Stimulated activated naive B cell treated with anti-CD40 and anti-IgM and Interleukin-4, amounts not matched to agents 10 μg/mL and 1 μg/mL and 100 μg/mL, for 72 hours (primary cell): ENCODE data around the gene JDP2.
A peak's percentile ranks its signal among the peaks of the same experiment; 100 is the strongest.

Experiments used
- ATAC-seq, 2 donors: fragments of 150-1000 bp; cut with Tn5 transposase; replicated peaks; 2 replicates each; pipeline ENCODE4 v1.10.0; 2021; ENCODE audit warnings: moderate library complexity in 1 of 2
- DNase-seq: peaks from one replicate; pipeline ENCODE4 v3.0.0; 2021
- H3K27ac Mint-ChIP-seq: one replicate; pipeline ENCODE4 v1.8.0; 2022; ENCODE audit warnings: mild to moderate bottlenecking, mixed read lengths
- H3K27me3 Mint-ChIP-seq, 2 donors: one replicate each; pipeline ENCODE4 v1.8.0; 2022; ENCODE audit warnings: mixed read lengths in 2 of 2
- H3K36me3 Mint-ChIP-seq, 2 donors: one replicate each; pipeline ENCODE4 v1.8.0; 2022; ENCODE audit warnings: mixed read lengths in 2 of 2, mild to moderate bottlenecking in 1 of 2
- H3K4me1 Mint-ChIP-seq, 2 donors: one replicate each; pipeline ENCODE4 v1.8.0; 2022; ENCODE audit warnings: mixed read lengths in 2 of 2, mild to moderate bottlenecking in 1 of 2
- H3K4me3 Mint-ChIP-seq, 2 donors: one replicate each; pipeline ENCODE4 v1.8.0; 2022; ENCODE audit warnings: mild to moderate bottlenecking in 2 of 2, mixed read lengths in 2 of 2, moderate library complexity in 1 of 2
- H3K9me3 Mint-ChIP-seq, 2 donors: one replicate each; pipeline ENCODE4 v1.8.0; 2022; ENCODE audit warnings: mixed read lengths in 2 of 2, mild to moderate bottlenecking in 1 of 2

The JDP2 gene

DNA sequence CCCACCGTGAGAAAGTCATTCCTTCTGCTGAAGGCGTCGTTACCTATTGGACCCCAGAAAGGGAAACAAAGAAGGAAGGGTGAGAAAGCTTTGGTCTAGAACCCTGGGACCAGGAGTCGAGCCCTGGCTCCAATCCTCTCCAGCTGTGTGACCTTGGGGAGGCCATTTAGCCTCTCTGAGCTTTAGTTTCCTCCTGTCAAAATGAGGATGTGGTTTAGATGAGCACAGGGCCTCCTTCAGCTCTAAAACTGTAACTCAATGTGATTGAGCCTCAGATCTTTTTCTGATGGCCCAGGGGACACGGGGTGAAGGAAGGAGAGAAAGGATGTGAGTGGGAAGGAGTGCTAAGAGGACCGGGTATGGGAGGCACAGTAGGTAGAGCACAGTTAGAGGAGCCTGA is 7.7 kb downstream of the JDP2 start:
- DNase-seq = no peak
- H3K36me3 Mint-ChIP-seq = peaks cover 11 to 13% of the 10 kb centered on the region in 2 donors
- no peak overlapping the region for H3K4me3 Mint-ChIP-seq
- H3K4me1 Mint-ChIP-seq = peaks cover 10 to 17% of the 10 kb centered on the region in 2 donors
- peak in 1 of 2 donors; percentile 27 for ATAC-seq
- H3K27ac Mint-ChIP-seq = peak overlapping the region; percentile 68
- H3K27me3 Mint-ChIP-seq = no peaks in the 10 kb centered on the region
- H3K9me3 Mint-ChIP-seq = no peaks in the 10 kb centered on the region

DNA sequence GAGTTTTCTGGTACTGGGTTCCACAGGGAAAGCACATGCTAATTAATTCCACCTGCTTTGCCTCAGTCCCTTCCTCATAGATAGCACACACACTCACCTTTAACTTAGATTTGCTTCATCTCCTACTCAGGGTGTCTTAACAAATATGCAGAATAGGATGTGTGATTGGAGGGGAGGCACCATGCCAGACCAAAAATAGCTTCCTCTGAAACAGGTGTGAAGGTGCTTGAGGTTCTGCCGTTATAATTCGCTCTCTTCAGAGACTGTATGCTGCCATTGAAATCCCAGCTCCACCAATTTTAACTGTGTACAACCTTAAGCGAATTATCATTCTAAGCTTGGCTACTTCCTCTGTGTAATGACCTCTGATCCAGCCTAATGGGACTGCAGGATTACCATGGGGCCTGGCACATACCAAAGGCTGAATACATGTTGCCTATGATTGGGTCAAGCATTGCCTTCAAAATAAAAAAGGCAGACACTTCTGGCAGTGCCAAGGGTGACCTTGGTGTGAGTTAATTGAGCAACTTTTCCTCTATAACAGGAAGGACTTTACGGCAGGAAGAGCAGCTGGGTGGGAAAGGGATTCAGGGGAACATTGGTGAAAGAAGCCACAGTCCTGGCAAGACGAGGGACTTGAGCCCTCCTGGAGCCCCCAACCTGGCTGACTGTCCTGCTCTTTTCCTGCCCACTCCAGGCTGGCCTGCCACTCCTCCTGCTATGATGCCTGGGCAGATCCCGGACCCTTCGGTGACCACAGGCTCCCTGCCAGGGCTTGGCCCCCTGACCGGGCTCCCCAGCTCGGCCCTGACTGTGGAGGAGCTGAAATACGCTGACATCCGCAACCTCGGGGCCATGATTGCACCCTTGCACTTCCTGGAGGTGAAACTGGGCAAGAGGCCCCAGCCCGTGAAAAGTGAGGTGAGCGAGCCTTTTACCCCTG is 9.7 kb downstream of the JDP2 start:
- no peak for ATAC-seq
- no peaks in the 10 kb centered on the region for H3K27me3 Mint-ChIP-seq
- H3K27ac Mint-ChIP-seq = no peak overlapping the region
- DNase-seq = no peak
- peaks cover 13 to 18% of the 10 kb centered on the region in 2 donors for H3K36me3 Mint-ChIP-seq
- peaks cover 5 to 11% of the 10 kb centered on the region in 2 donors for H3K4me1 Mint-ChIP-seq
- H3K4me3 Mint-ChIP-seq = no peak overlapping the region
- no peaks in the 10 kb centered on the region for H3K9me3 Mint-ChIP-seq

DNA sequence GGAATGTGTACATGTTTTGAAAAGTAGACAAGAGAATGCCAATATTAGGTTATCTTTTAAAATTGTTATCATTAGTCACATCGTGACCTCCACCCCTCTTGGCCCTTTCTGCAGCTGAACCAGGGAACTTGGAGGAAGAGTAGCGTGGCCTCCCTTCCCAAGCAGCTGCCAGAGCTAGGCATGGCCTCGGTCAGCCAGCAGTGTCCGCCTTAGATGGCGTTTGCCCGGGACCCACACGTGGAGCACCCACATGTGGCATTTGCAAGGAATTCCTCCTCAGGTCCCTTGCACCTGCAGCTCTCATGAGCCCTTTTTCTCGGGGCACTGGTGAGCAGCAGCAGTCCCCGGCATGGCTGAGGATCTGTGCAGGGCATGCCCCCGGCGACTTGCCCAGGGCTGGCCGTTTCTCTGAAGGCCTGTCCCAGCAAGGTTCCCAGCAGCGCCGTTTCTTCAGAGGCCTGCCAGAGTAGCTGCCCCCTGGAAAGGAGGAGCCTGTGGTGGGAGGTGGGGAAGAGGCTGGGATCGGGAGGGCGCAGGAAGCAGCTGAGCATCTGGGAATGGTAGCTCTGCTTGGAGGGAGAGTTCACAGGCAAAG is 10.8 kb downstream of the JDP2 start:
- ATAC-seq (no peak), DNase-seq (no peak)
- Mint-ChIP-seq H3K9me3 (no peaks in the 10 kb centered on the region), H3K4me1 (peaks cover 5 to 11% of the 10 kb centered on the region in 2 donors), H3K27me3 (no peaks in the 10 kb centered on the region), H3K4me3 (no peak overlapping the region), H3K36me3 (peaks cover 12 to 22% of the 10 kb centered on the region in 2 donors), H3K27ac (no peak overlapping the region)

DNA sequence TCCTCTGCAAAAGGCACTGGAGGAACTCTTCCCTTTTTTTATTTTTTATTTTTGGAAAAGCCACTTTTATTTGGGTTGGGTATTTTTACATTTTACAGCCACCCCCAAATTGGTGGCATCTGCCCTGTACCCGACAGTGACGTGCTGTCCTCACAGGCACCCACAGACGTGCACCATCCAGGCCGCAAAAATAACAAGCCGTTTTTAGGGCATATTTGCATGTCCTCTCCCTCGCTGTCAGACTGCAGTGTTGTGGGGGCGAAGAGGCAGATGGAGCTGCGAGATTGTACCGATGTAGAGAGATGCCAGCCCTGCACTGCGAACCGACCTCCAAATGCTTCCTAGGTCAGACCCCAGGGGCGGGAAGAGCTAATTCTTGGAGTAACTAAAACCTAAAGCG is 12.2 kb downstream of the JDP2 start:
- Mint-ChIP-seq H3K4me1 (peaks cover 5 to 9% of the 10 kb centered on the region in 2 donors), H3K27me3 (no peaks in the 10 kb centered on the region), H3K27ac (no peak overlapping the region), H3K4me3 (no peak overlapping the region), H3K36me3 (peaks cover 11 to 22% of the 10 kb centered on the region in 2 donors), H3K9me3 (no peaks in the 10 kb centered on the region)
- no peak for DNase-seq
- ATAC-seq = peak in 1 of 2 donors; percentile 41

DNA sequence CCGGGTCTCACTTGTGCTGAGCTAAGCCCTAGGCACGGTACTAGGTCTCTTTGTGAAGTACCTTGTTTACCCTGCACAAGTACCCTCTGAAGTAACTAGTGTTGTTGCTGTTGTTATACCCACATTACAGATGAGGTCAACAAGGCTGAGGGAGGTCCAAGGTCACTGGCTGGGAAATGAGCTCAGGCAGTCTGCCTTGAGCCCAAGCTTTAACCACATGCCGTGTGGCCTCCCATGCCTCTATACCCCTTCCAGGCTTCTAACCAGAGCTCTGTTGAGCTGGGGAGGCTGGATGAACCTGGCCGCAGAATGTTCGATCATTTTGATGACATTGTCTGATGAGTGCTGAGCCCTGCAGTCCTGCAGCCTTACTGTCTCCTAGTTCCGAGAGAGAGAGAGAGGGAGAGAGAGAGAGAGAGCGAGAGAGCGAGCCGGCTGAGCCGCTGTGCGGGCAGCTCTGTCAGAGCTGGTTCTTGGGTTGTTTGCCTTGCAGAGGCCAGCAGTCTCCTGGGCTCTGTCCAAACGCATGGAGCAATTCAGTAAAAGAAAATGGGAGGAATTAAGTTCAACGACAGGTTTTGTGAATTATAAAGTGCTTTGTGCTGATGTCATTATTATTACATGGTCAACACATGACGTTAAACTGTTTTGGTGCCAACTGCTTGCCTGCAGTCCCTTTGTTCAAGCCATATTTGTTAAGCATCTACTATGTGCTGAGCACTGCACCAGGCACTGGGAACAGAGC is 13.1 kb downstream of the JDP2 start:
- Mint-ChIP-seq H3K4me3 (no peak overlapping the region), H3K27ac (no peak overlapping the region), H3K4me1 (no peaks in the 10 kb centered on the region), H3K9me3 (no peaks in the 10 kb centered on the region), H3K27me3 (no peaks in the 10 kb centered on the region), H3K36me3 (peaks cover 8 to 22% of the 10 kb centered on the region in 2 donors)
- DNase-seq = no peak
- ATAC-seq = no peak

DNA sequence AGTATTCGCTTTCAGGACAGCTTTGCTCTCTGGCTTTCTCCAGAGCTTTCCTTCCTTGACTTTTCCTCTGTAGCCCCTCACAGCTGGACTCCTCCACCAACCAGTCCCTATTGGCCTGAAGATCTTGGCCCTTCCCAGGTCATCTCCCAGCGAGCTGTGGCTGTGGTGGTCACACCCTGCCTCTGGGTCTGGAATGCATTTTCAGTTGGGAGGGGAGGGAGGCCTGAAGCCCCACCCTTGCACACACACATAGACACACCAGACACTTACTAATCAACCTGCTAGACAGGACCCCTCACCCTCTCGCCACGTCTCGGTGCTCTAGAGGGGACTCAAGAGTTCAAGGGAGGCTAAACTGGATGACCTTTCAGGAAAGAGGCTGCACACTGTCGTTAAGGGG is 13.9 kb downstream of the JDP2 start:
- H3K4me1 Mint-ChIP-seq = peaks cover 0 to 1% of the 10 kb centered on the region in 2 donors
- DNase-seq (no peak), ATAC-seq (no peak)
- no peak overlapping the region for H3K4me3 Mint-ChIP-seq
- peaks cover 8 to 22% of the 10 kb centered on the region in 2 donors for H3K36me3 Mint-ChIP-seq
- no peaks in the 10 kb centered on the region for H3K9me3 Mint-ChIP-seq
- no peaks in the 10 kb centered on the region for H3K27me3 Mint-ChIP-seq
- no peak overlapping the region for H3K27ac Mint-ChIP-seq

DNA sequence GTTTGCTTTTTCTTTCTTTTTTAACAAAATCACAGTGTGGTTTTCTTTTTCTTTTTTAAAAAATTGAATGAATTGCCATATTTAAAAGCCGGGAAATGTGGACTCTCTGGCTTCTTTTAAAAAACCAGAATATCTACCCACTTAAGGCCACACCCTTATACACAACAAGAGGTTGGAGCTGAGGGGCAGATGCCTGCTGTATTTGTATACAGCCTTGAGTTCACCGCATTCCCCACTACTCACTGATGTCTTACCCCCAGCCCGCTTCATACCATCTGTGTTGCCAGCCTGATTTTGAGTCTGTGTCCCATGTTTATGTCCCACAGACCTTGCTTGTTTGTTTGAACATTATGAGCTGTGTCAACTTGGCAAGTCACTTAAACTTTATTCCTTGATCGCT is 14.3 kb downstream of the JDP2 start:
- H3K4me3 Mint-ChIP-seq = no peak overlapping the region
- H3K36me3 Mint-ChIP-seq = peaks cover 8 to 22% of the 10 kb centered on the region in 2 donors
- H3K27ac Mint-ChIP-seq = no peak overlapping the region
- peaks cover 0 to 1% of the 10 kb centered on the region in 2 donors for H3K4me1 Mint-ChIP-seq
- no peak for DNase-seq
- no peak for ATAC-seq
- no peaks in the 10 kb centered on the region for H3K9me3 Mint-ChIP-seq
- H3K27me3 Mint-ChIP-seq = no peaks in the 10 kb centered on the region

DNA sequence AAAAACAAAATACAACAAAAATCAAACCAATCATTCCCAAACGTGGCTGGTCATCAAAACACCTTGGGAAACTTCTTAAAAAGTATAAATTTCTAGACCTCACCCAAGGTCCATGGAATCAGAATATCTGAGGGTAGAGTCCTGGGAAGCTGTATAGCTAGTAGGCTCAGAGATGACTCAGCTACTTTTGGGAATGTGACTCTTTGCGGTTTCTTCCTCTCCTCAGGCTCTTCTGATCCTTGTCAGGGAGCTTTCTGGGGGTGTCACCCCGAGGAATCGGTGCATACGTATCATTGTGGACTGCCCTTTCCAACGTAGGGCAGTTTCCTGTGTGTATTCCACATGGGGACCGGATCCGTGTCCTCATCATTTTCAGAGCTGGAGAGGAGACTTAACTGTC is 14.8 kb downstream of the JDP2 start:
- peaks cover 8 to 22% of the 10 kb centered on the region in 2 donors for H3K36me3 Mint-ChIP-seq
- H3K4me1 Mint-ChIP-seq = peaks cover 0 to 1% of the 10 kb centered on the region in 2 donors
- H3K27me3 Mint-ChIP-seq = no peaks in the 10 kb centered on the region
- H3K27ac Mint-ChIP-seq = peak overlapping the region; percentile 56
- H3K9me3 Mint-ChIP-seq = no peaks in the 10 kb centered on the region
- no peak for ATAC-seq
- H3K4me3 Mint-ChIP-seq = no peak overlapping the region
- no peak for DNase-seq

DNA sequence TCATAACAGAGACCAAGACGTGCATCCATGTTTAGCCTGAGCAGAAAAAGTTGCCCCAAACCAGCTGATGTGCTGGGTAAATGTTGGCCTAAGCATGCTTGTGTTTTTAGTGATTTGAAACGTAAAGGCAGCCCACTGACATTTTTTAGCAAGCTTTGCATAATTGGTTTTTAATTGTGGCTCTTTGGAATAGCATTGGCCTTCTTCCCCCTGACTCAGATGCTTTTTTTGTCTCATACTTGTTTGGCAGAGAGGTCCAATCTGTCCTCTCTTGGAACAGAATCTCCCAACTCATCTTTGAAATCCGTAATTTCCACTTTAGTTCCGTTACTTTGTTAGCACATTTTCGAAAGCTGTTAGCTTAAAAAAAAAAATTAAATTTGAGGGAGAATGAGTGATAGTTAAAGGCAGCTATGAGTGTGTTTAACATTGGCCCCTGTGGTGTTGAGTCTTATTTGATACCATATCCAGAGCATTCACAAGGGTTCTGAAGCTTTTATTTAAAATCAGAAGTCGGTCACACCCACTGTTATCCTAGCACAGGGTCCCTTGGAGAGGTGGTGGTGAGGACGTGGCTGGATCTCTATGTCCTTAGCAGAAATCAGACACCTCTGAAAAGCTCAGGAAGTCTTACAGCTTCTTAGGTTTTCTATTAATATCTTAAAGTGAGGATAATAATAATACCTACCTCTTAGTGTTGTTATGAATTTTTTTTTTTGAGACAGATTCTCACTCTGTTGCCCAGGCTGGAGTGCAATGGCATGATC is 15.6 kb downstream of the JDP2 start:
- Mint-ChIP-seq H3K27me3 (no peaks in the 10 kb centered on the region), H3K36me3 (peaks cover 8 to 17% of the 10 kb centered on the region in 2 donors), H3K4me1 (peaks cover 0 to 1% of the 10 kb centered on the region in 2 donors), H3K27ac (no peak overlapping the region), H3K9me3 (no peaks in the 10 kb centered on the region), H3K4me3 (no peak overlapping the region)
- ATAC-seq (no peak), DNase-seq (no peak)

DNA sequence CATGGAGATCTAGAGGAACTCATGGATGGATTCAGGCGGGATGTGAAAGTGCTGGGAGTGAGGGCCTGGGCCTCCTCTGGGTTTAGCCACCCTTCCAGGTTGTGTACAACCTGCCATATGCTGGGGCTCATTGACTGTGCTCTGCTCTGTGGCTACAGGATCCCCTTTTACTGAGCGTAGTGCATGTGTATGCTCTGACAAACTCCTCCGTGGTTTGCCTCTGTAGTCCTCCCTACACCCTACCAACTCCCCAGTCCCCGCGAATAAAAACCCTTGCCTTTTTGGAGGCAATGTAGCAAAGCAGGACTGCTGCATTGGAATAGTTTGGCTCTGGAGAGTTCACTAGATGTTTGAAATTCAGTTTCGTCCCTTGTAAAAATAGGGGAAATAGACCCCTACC is 17.4 kb downstream of the JDP2 start:
- Mint-ChIP-seq H3K27me3 (no peaks in the 10 kb centered on the region), H3K27ac (no peak overlapping the region), H3K36me3 (peaks cover 8 to 17% of the 10 kb centered on the region in 2 donors), H3K4me3 (no peak overlapping the region), H3K4me1 (peaks cover 0 to 1% of the 10 kb centered on the region in 2 donors), H3K9me3 (no peaks in the 10 kb centered on the region)
- no peak for ATAC-seq
- DNase-seq = no peak

DNA sequence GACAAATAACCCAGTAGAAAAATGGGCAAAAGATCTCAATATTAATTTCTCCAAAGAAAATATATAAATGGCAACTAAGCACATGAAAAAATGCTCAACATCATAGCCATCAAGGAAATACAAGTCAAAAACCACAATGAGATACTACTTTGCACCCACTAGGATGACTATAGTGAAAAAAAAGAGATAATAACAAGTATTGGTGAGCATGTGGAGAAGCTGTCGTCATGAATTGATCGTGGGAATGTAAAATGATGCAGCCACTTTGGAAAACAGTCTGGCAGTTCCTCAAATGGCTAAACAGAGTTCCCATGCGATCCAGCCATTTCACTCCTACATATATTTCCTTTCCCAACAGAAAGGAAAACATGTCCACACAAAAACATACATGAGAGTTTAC is 18.1 kb downstream of the JDP2 start:
- no peak overlapping the region for H3K27ac Mint-ChIP-seq

DNA sequence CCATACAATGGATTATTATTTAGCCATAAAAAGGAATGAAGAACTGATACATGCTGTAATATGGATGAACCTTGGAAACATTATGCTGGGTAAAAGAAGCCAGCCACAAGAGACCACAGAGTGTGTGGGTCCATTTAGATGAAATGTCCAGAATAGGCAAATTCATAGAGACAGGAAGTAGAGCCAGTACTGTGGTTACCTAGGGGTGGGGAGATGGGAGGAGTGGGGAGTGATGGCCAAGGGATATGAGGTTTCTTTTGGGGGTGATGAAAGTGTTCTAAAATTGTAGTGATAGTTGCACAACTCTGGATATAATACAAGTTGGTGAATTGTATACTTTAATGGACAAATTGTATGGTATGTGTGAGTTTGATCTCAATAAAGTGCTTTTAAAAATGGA is 18.6 kb downstream of the JDP2 start:
- Mint-ChIP-seq H3K4me3 (no peak overlapping the region), H3K4me1 (peaks cover 0 to 1% of the 10 kb centered on the region in 2 donors), H3K36me3 (peaks cover 8 to 22% of the 10 kb centered on the region in 2 donors), H3K9me3 (no peaks in the 10 kb centered on the region), H3K27ac (no peak overlapping the region), H3K27me3 (no peaks in the 10 kb centered on the region)
- DNase-seq = no peak
- no peak for ATAC-seq

More for the DNA sequence above, 18.1 kb downstream of the JDP2 start:
- Mint-ChIP-seq H3K4me1 (peaks cover 0 to 1% of the 10 kb centered on the region in 2 donors), H3K27me3 (no peaks in the 10 kb centered on the region), H3K4me3 (no peak overlapping the region), H3K9me3 (no peaks in the 10 kb centered on the region), H3K36me3 (peaks cover 8 to 18% of the 10 kb centered on the region in 2 donors)
- DNase-seq (no peak), ATAC-seq (no peak)

DNA sequence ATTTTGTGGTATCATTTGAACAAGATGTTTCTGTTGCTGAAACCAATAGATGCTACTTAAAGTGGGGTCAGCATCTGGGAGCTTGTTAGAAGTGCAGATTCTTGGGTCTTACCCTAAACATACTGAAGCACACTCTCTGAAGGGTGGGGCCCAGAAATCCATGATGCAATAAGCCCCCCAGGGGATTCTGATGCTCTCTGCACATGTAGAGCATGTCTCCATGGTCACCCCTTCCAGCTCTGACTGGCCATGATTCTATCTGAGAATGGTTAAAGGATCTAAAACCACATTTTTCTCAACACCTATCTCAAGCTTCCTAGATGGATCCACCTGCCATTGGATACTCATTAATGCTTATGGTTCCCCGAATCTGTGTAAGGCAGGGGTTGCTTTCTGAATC is 20.4 kb downstream of the JDP2 start:
- peaks cover 2 to 12% of the 10 kb centered on the region in 2 donors for H3K36me3 Mint-ChIP-seq
- ATAC-seq = no peak
- DNase-seq = no peak
- H3K9me3 Mint-ChIP-seq = no peaks in the 10 kb centered on the region
- H3K4me3 Mint-ChIP-seq = no peak overlapping the region
- H3K27ac Mint-ChIP-seq = no peak overlapping the region
- peaks cover 0 to 1% of the 10 kb centered on the region in 2 donors for H3K4me1 Mint-ChIP-seq
- H3K27me3 Mint-ChIP-seq = no peaks in the 10 kb centered on the region

DNA sequence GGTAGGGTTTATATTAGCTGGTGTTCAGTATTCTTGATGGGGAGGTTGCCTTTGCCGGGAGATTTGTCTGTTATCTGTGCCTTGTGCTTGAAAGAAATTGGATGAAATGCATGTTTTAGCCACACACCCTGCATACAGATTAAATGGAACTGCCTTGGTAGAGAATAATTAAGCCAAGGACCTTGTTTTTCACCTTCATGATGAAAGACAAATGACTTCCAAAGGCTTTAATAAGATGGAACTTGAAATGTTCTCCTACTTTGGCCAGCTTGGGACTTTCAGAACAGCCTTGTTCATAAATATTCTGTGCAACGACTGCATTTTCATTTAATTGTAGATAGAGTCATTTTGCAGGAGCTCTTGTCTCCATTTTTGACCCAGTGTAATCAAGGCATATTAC is 21.2 kb downstream of the JDP2 start:
- Mint-ChIP-seq H3K27me3 (no peaks in the 10 kb centered on the region), H3K4me3 (no peak overlapping the region), H3K9me3 (no peaks in the 10 kb centered on the region), H3K4me1 (peaks cover 1 to 8% of the 10 kb centered on the region in 2 donors), H3K27ac (no peak overlapping the region), H3K36me3 (peaks cover 2 to 10% of the 10 kb centered on the region in 2 donors)
- no peak for ATAC-seq
- DNase-seq = no peak
